HPDE6-E6E7 (cell line): Measurements from ENCODE around the gene PRR13.
"Not testable (repeated sequence)": the region's sequence is repeated elsewhere in the genome, so short reads cannot be mapped to it uniquely, and the experiment has no call there.

Source experiments
- DNase-seq: peaks from one replicate; pipeline ENCODE4 v3.0.0; 2011; ENCODE audit warnings: missing footprints; ENCODE audit errors: extremely low spot score

PRR13 gene

GRCh38 chr12:53468282-53468681 is 26.7 kb downstream of the PRR13 start:
- DNase-seq = no peak

- DNase-seq = no peak
These were observed 30.6 kb downstream of the PRR13 start for GRCh38 chr12:53472056-53472582.

GRCh38 chr12:53474077-53474476 is 32.5 kb downstream of the PRR13 start:
- DNase-seq = no peak

GRCh38 chr12:53474819-53475218 is 33.3 kb downstream of the PRR13 start:
- DNase-seq = no peak

- DNase-seq = no peak
These were observed 35.3 kb downstream of the PRR13 start for GRCh38 chr12:53476769-53477209.

- no peak for DNase-seq
These were observed 37.3 kb downstream of the PRR13 start for GRCh38 chr12:53478865-53479264.

GRCh38 chr12:53479331-53479730 is 37.8 kb downstream of the PRR13 start:
- DNase-seq = no peak

GRCh38 chr12:53480491-53481442 is 39.2 kb downstream of the PRR13 start:
- DNase-seq = no peak

- not testable (repeated sequence) for DNase-seq
These were observed 39.9 kb downstream of the PRR13 start for GRCh38 chr12:53481458-53481857.

- no peak for DNase-seq
These were observed 40.5 kb downstream of the PRR13 start for GRCh38 chr12:53481939-53482586.

GRCh38 chr12:53482626-53483168 is 41.2 kb downstream of the PRR13 start:
- DNase-seq = no peak

- DNase-seq = no peak
These were observed 41.9 kb downstream of the PRR13 start for GRCh38 chr12:53483225-53483978.

GRCh38 chr12:53483979-53484377 is 42.4 kb downstream of the PRR13 start:
- no peak for DNase-seq

- DNase-seq = no peak
These were observed 43.4 kb downstream of the PRR13 start for GRCh38 chr12:53484686-53485575.

GRCh38 chr12:53485955-53486735 is 44.6 kb downstream of the PRR13 start:
- no peak for DNase-seq

GRCh38 chr12:53486736-53487487 is 45.4 kb downstream of the PRR13 start:
- no peak for DNase-seq

GRCh38 chr12:53489242-53489864 is 47.8 kb downstream of the PRR13 start:
- DNase-seq = no peak

GRCh38 chr12:53492188-53492587 is 50.7 kb downstream of the PRR13 start:
- DNase-seq = no peak
